Measurements from ENCODE around the gene TRPM7.

DNA sequence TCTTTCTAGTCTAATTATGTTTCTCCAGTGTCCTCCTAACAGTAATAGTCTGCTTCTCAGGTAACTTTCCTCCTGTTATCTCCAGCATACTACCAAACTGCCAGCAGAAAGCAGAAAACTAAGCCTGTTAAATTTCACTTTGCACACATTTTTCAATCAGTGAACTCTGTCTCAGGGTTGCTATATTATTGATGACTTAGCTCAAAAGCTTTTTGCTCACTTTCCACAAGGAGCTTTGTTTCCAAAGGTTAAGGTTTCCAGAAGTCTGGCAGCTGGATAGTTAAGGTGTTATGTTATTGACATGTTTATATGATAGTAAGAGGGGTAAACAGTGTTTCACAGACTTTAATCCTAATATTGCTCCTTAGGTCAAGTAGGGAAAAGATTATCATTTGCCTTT is 5.1 kb downstream of the TRPM7 start:
- TF ChIP-seq POLR2AphosphoS5 (IDR thresholded peaks at IDR 0.05), result no peak
- TF ChIP-seq POLR2A (IDR thresholded peaks at IDR 0.05), result no peak
